HS-5 (cell line): ENCODE data around the gene VANGL1.

Experiments
- DNase-seq: peaks from one replicate; pipeline ENCODE4 v3.0.0-alpha.2; 2012; ENCODE audit warnings: low read depth

VANGL1 gene

DNA sequence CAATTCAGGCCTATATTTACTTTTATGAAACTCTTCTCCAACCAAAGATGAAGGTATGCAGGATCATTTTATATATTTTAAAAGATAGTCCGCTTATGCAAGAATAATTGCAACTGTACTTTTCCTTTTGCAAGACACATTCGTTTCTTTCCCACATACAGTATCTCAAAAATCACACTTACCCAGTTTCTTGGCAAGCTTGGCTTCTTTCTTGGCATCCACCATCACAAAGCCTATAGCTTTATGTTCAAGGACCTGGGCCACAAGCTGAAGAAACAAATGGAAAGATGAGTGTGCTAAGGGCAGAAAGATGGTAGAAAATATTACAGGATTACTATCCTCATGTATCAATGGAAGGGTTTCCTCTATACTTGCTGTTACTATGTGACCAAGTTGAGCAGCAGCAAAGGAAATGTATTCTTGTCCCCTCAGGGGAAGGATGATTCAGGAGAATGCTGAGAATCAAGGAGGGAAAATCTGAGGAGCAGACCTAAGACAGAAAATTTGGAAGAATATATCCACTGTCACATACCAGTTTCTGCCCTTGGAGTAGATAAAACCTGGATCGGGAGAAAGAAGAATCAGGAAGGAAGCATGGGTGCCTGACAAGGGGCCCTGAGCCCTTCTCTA lies 103.0 kb downstream of the VANGL1 start:
- DNase-seq = no peak

DNA sequence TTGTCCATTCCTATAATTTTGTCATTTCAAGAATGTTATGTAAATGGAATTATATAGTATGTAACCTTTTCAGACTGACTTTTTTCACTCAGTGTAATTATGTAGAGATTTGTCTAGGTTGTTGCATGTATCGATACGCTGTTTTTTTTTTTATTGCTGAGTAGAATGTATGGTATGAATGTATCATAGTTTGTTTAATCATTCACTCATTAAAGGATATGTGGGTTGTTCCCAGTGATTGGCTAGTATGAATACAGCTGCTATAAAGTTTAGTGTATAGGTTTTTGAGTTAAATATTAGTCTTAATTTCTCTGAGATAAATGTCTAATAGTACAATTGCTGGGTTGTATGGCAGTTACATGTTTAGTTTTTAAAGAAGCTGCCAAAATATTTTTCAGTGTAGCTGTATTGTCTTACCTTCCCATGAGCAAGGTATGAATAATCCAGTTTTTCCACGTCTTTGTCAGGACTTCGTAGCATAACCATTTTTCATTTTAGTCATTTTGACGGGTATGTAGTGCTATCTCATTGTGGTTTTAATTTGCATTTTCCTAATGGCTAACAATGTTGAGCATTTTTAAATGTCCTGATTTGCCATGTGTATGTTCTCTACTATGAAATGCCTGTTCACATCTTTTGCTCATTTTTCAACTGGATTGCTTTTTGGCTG lies 104.4 kb downstream of the VANGL1 start:
- no peak for DNase-seq
